IMR-90 (cell line): Measurements from ENCODE around the gene PPM1F. TPM values are rescaled to one million over a fixed set of nuclear protein-coding genes. Genes with fewer than 3 reads are reported as not detected.
A peak's percentile ranks its signal among the peaks of the same experiment; 100 is the strongest.

ENCODE experiments used
- ATAC-seq: fragments of 200-7000 bp; cut with Tn5 transposase; 2 replicates; pipeline ENCODE4 v1.9.1; 2020; ENCODE audit warnings: low read depth, mild to moderate bottlenecking, moderate library complexity
- BruUV-seq: library from RNA; stranded (reverse); fragments of 400-500 nt; replicated peaks from 2 replicates; lab custom pipeline; 2021; lab: Mats Ljungman, UMichigan
- CTCF ChIA-PET: fragments of 300-600 bp; formaldehyde crosslinking; extraction: SDS; loops from one replicate; lab custom pipeline; 2021; ENCODE audit warnings: antibody characterized with exemption; lab: Yijun Ruan, JAX
- POLR2A ChIA-PET: fragments of 300-600 bp; sonication (Branson Sonifier 250); formaldehyde crosslinking; loops from one replicate; lab custom pipeline; 2022; ENCODE audit warnings: antibody characterized with exemption; ENCODE audit not compliant: unreplicated experiment; lab: Charles Lee
- DNase-seq: peaks from one replicate; pipeline ENCODE4 v3.0.0; 2013
- H2AFZ ChIP-seq: replicated peaks from 2 replicates; pipeline ENCODE3; 2013; ENCODE audit warnings: low read length, mild to moderate bottlenecking; ENCODE audit not compliant: poor library complexity
- H2AK5ac ChIP-seq: 2 replicates; pipeline ENCODE4 v1.6.1; 2013; ENCODE audit warnings: low read depth, low read length, inconsistent platforms
- H2AK9ac ChIP-seq: replicated peaks from 2 replicates; pipeline ENCODE3; 2013; ENCODE audit warnings: mild to moderate bottlenecking, low read depth, low read length, moderate library complexity; ENCODE audit not compliant: poor library complexity
- H2BK120ac ChIP-seq: 2 replicates; pipeline ENCODE4 v1.6.1; 2013; ENCODE audit warnings: low read depth, low read length, inconsistent platforms
- H2BK15ac ChIP-seq: 3 replicates; pipeline ENCODE4 v1.6.1; 2013; ENCODE audit warnings: low read depth, low read length, inconsistent platforms
- H2BK20ac ChIP-seq: 2 replicates; pipeline ENCODE4 v1.6.1; 2013; ENCODE audit warnings: low read depth, mild to moderate bottlenecking, inconsistent platforms, low read length, moderate library complexity
- H2BK5ac ChIP-seq: 2 replicates; pipeline ENCODE4 v1.6.1; 2013; ENCODE audit warnings: mild to moderate bottlenecking, low read depth, low read length, inconsistent platforms; ENCODE audit not compliant: poor library complexity, severe bottlenecking
- H3K14ac ChIP-seq: replicated peaks from 2 replicates; pipeline ENCODE4 v1.6.1; 2013; ENCODE audit warnings: low read depth, low read length, inconsistent platforms
- H3K18ac ChIP-seq: 2 replicates; pipeline ENCODE4 v1.6.1; 2013; ENCODE audit warnings: low read depth, low read length, control low read depth
- H3K23ac ChIP-seq: 2 replicates; pipeline ENCODE4 v1.6.1; 2013; ENCODE audit warnings: low read depth, low read length, inconsistent platforms
- H3K27ac ChIP-seq: 2 replicates; pipeline ENCODE4 v1.5.1; 2013; ENCODE audit warnings: mild to moderate bottlenecking, control low read depth, low read length; ENCODE audit not compliant: insufficient read depth
- H3K27me3 ChIP-seq: 2 replicates; pipeline ENCODE4 v1.6.1; 2013; ENCODE audit warnings: low read length; ENCODE audit not compliant: control insufficient read depth, insufficient read depth
- H3K36me3 ChIP-seq: 2 replicates; pipeline ENCODE4 v1.6.1; 2013; ENCODE audit warnings: low read length, mixed read lengths; ENCODE audit not compliant: control insufficient read depth, insufficient read depth
- H3K4ac ChIP-seq: 2 replicates; pipeline ENCODE4 v1.6.1; 2013; ENCODE audit warnings: low read depth, low read length, inconsistent platforms
- H3K4me1 ChIP-seq: 2 replicates; pipeline ENCODE4 v1.6.1; 2013; ENCODE audit warnings: low read length, mixed read lengths; ENCODE audit not compliant: control insufficient read depth, insufficient read depth
- H3K4me2 ChIP-seq: 2 replicates; pipeline ENCODE4 v1.6.1; 2013; ENCODE audit warnings: low read depth, mild to moderate bottlenecking, control low read depth, low read length, moderate library complexity
- H3K4me3 ChIP-seq: 2 replicates; pipeline ENCODE4 v1.5.1; 2013; ENCODE audit warnings: low read depth, mild to moderate bottlenecking, control low read depth, low read length, moderate library complexity; ENCODE audit not compliant: insufficient read depth
- H3K56ac ChIP-seq: 2 replicates; pipeline ENCODE4 v1.6.1; 2013; ENCODE audit warnings: low read length, inconsistent platforms; ENCODE audit not compliant: insufficient read depth; ENCODE audit errors: extremely low read depth
- H3K79me1 ChIP-seq, 2 experiments: 2 replicates each; pipeline ENCODE4 v1.6.1; 2013; ENCODE audit warnings: low read length in 2 of 2, inconsistent platforms in 1 of 2, low read depth in 1 of 2
- H3K9ac ChIP-seq: 2 replicates; pipeline ENCODE4 v1.6.1; 2013; ENCODE audit warnings: low read depth, low read length, control low read depth
- H3K9me1 ChIP-seq: 2 replicates; pipeline ENCODE4 v1.6.1; 2013; ENCODE audit warnings: low read length, inconsistent platforms; ENCODE audit not compliant: insufficient read depth
- H3K9me3 ChIP-seq: 2 replicates; pipeline ENCODE4 v1.6.1; 2013; ENCODE audit warnings: low read length; ENCODE audit not compliant: control insufficient read depth, insufficient read depth
- H4K20me1 ChIP-seq: 2 replicates; pipeline ENCODE4 v1.6.1; 2013; ENCODE audit warnings: low read length, inconsistent platforms; ENCODE audit not compliant: insufficient read depth
- H4K5ac ChIP-seq: 2 replicates; pipeline ENCODE4 v1.6.1; 2013; ENCODE audit warnings: mild to moderate bottlenecking, low read depth, low read length, control low read depth
- H4K8ac ChIP-seq, 2 experiments: 2 replicates each; pipeline ENCODE4 v1.6.1; 2013; ENCODE audit warnings: low read depth in 2 of 2, low read length in 2 of 2, control low read depth in 1 of 2, inconsistent platforms in 1 of 2
- H4K91ac ChIP-seq: 2 replicates; pipeline ENCODE4 v1.6.1; 2013; ENCODE audit warnings: low read depth, low read length, inconsistent platforms; ENCODE audit not compliant: insufficient read depth
- FOS ChIP-seq: fragments of 150-350 bp; IDR thresholded peaks from 2 replicates; pipeline ENCODE4 v1.6.1; 2016; ENCODE audit warnings: low read depth, low read length
- RFX5 ChIP-seq: IDR thresholded peaks from 2 replicates; pipeline ENCODE4 v1.8.0; 2012; ENCODE audit warnings: low read depth, mild to moderate bottlenecking, low read length, moderate library complexity
- WGBS, 2 experiments: methylation state at CpG; one replicate each; pipeline versions ENCODE4 v1.1.5 to v1.1.7; 2013; ENCODE audit warnings: missing lambda C conversion rate in 2 of 2; ENCODE audit not compliant: insufficient read length in 1 of 2; ENCODE audit errors: extremely low coverage in 2 of 2; 5-methylcytosine and 5-hydroxymethylcytosine counted together
- dilution Hi-C: fragments of 300-500 bp; cut with HindIII; formaldehyde crosslinking; loops from one replicate; pipeline ENCODE4 v1.14.3; 2018; ENCODE audit warnings: low sequenced_read_pairs; ENCODE audit not compliant: unreplicated experiment
- in situ Hi-C: fragments of 300-500 bp; cut with MboI; formaldehyde crosslinking; loops from 3 replicates; pipeline ENCODE4 v1.14.3; 2019; ENCODE audit warnings: low sequenced_read_pairs, inconsistent platforms, mixed read lengths
- intact Hi-C: fragments of 100-400 bp; cut with micrococcal nuclease; formaldehyde crosslinking; loops from 2 replicates; pipeline ENCODE4 v1.10.0; 2022
- polyA plus RNA-seq, 3 experiments: library from polyadenylated mRNA; depleted of rRNA; stranded (reverse); fragments of >200 nt; gene quantifications; 2 replicates each; pipeline ENCODE4 v1.2.3, GENCODE V29; 2012; ENCODE audit warnings: low replicate concordance in 1 of 3
- total RNA-seq: library from RNA; depleted of rRNA; stranded (reverse); fragments of >200 nt; gene quantifications from 2 replicates; pipeline ENCODE4 v1.2.3, GENCODE V29; 2012

PPM1F gene
- total and polyA plus RNA-seq, 2 of the 4 experiments (the other 2 are of a cell fraction) = 20.8 to 30.3 TPM

DNA sequence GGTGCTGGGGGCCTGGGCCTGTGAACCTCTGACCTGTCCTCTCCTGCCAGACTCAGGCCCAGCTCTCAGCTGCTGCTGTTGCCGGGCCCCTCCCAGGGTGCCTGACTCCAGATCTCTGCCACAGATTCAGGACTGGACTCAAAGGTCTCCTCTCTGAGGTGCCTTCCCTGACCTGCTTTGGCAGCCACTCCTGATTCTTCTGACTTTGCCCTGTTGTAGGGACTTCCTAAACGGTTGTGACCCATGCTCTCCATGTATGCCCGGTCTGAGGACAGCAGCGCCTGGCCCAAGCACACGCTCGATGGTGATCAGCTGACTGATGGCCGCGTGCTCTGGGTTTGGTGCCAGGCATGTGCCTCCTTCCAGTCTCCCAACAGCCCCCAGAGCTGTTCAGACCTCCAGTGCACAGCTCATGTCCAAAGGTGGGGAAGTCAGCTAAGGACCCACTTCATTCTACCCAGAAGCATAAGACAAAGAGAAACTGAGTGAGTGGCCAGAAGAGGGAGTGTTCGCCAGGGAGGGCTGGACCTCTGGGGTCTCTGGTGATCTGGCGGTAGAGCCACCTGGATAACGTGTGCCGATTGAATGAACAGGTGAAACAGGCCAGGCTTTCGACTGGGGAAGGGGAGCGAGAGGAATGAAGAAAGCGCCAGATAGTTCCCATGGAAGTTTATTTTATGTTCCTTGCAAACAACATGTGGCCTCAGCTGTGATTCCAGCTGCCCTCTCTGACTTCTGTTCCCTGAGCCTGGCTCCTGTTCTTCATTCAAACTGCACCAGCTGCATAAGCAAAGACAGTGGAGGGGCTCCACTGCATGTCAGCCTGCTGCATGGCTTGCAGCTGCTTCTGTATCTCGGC lies 38.0 kb upstream of the PPM1F start:
- no peak overlapping the region for H3K4me3 ChIP-seq
- H2AFZ ChIP-seq = peak overlapping the region; percentile 48
- no peaks in the 10 kb centered on the region for H4K20me1 ChIP-seq
- H2BK20ac ChIP-seq = no peak overlapping the region
- no TSS peak for BruUV-seq
- peaks cover 61% of the 10 kb centered on the region for H3K27me3 ChIP-seq
- no peak overlapping the region for H3K9ac ChIP-seq
- no peak overlapping the region for H2AK9ac ChIP-seq
- dilution Hi-C loops (no loop called here), in situ Hi-C loops (no loop called here), intact Hi-C loops (no loop called here)
- TF ChIP-seq RFX5 = no peak
- TF ChIP-seq FOS = no peak
- H2BK15ac ChIP-seq = no peak overlapping the region
- ATAC-seq = no peak
- no peak overlapping the region for H2BK5ac ChIP-seq
- no peak overlapping the region for H3K23ac ChIP-seq
- WGBS, 2 experiments = 63% methylated on average over 13 of the region's 16 CpGs; no CpG with 5 or more reads in 1 of the 2 experiments
- no peaks in the 10 kb centered on the region for H3K79me1 ChIP-seq
- no peak overlapping the region for H3K4me2 ChIP-seq
- H4K5ac ChIP-seq = no peak overlapping the region
- no peak overlapping the region for H2AK5ac ChIP-seq
- H3K36me3 ChIP-seq = no peaks in the 10 kb centered on the region
- H3K14ac ChIP-seq = no peak overlapping the region
- ChIA-PET POLR2A (no interaction called here), CTCF (interaction anchor here (0.8 to 1.3 kb wide), 2 partner anchors 120 to 146 kb away, joined by 3 read pairs; no protein-coding TSS in a partner anchor)
- H3K9me3 ChIP-seq = no peaks in the 10 kb centered on the region
- H2BK120ac ChIP-seq = no peak overlapping the region
- no peak overlapping the region for H3K18ac ChIP-seq
- DNase-seq = no peak
- no peak overlapping the region for H3K56ac ChIP-seq
- H3K9me1 ChIP-seq = 0 out of 2 replicates have a peak, but pooled peaks cover 2% of the 10 kb centered on the region
- H3K27ac ChIP-seq = no peak overlapping the region
- H3K4me1 ChIP-seq = no peaks in the 10 kb centered on the region
- H4K8ac ChIP-seq = no peak overlapping the region
- no peak overlapping the region for H4K91ac ChIP-seq
- no peak overlapping the region for H3K4ac ChIP-seq
